NT2/D1 (cell line): ENCODE measurements around the gene TAS1R3.

ENCODE experiments used
- SUZ12 ChIP-seq: IDR thresholded peaks from 2 replicates; pipeline ENCODE4 v1.6.1; 2011; ENCODE audit not compliant: insufficient read length, insufficient read depth; ENCODE audit errors: extremely low read depth
- YY1 ChIP-seq: IDR thresholded peaks from 2 replicates; pipeline ENCODE4 v1.6.1; 2011; ENCODE audit not compliant: insufficient read length, insufficient read depth

DNA sequence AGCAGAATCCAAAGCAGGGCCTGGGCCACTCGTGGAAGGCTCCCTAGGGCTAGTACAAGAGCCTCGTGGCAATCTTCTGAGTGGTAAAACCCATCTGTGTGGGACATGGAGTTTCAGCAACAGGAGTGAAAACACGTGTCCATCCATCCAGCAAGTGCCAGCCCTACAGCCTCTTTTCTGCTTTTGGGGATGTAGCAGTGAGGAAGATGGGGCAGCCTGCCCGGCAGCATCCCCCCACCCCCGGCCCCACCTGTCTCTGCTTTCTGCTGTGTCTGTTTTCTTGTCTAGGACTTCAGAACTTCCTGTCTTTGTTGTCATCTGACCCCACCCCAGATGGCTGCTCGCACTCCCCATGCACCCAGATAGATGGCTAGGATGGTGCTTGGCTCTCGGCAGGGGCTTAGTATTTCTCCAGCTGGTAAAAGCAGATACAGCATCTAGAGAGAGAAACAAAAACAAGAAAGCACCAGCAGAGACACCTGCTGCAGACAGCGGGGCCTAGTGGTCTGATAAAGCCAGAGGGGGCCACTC lies 4.9 kb upstream of the TAS1R3 start:
- TF ChIP-seq SUZ12 (no peak), YY1 (no peak)
